Keratinocyte (primary cell): ENCODE results near the gene SPRED2. TPM values are rescaled to one million over a fixed set of nuclear protein-coding genes. Genes with fewer than 3 reads are reported as not detected.

Experiments used
- DNase-seq: peaks from one replicate; pipeline ENCODE4 v3.0.0-alpha.2; 2011; ENCODE audit warnings: low read depth, missing footprints, low spot score
- FAIRE-seq: peaks from 2 replicates; lab custom pipeline; 2011; peaks lifted over from hg19 to GRCh38; lab: Jason Lieb, UNC
- H2AFZ ChIP-seq: 2 replicates; pipeline ENCODE4 v1.6.0; 2012; ENCODE audit warnings: low read length, control low read depth, inconsistent platforms; ENCODE audit not compliant: control insufficient read depth
- H3K27ac ChIP-seq: 2 replicates; pipeline ENCODE4 v1.5.1; 2011; ENCODE audit warnings: low read length; ENCODE audit not compliant: control insufficient read depth, insufficient read depth
- H3K27me3 ChIP-seq: 3 replicates; pipeline ENCODE4 v1.6.0; 2011; ENCODE audit warnings: low read length; ENCODE audit not compliant: control insufficient read depth, insufficient read depth; ENCODE audit errors: extremely low read depth
- H3K36me3 ChIP-seq, 2 experiments: 2 replicates in 1 of 2; 3 replicates in 1 of 2; pipeline ENCODE4 v1.5.1; 2011; ENCODE audit warnings: low read length in 2 of 2, mild to moderate bottlenecking in 1 of 2; ENCODE audit not compliant: control insufficient read depth in 2 of 2, insufficient read depth in 2 of 2; ENCODE audit errors: extremely low read depth in 1 of 2
- H3K4me1 ChIP-seq: 3 replicates; pipeline ENCODE4 v1.5.1; 2011; ENCODE audit warnings: low read length; ENCODE audit not compliant: control insufficient read depth, insufficient read depth; ENCODE audit errors: extremely low read depth
- H3K4me2 ChIP-seq: 3 replicates; pipeline ENCODE4 v1.6.0; 2011; ENCODE audit warnings: low read depth, low read length; ENCODE audit not compliant: control insufficient read depth, insufficient read depth; ENCODE audit errors: extremely low read depth
- H3K4me3 ChIP-seq, 3 experiments: fragments of 200-600 bp in 1 of 3; sonication (generic) in 1 of 3; 2 replicates in 2 of 3; 3 replicates in 1 of 3; pipeline ENCODE4 v1.5.1; 2011 to 2016; ENCODE audit warnings: low read length in 3 of 3, mild to moderate bottlenecking in 3 of 3, control low read depth in 2 of 3, inconsistent platforms in 1 of 3, low read depth in 1 of 3, mixed read lengths in 1 of 3, mixed run types in 1 of 3, moderate library complexity in 1 of 3; ENCODE audit not compliant: control insufficient read depth in 2 of 3, insufficient read depth in 2 of 3; ENCODE audit errors: extremely low read depth in 1 of 3
- H3K79me2 ChIP-seq: 2 replicates; pipeline ENCODE4 v1.6.0; 2012; ENCODE audit warnings: low read length; ENCODE audit not compliant: control insufficient read depth, insufficient read depth
- H3K9ac ChIP-seq: 3 replicates; pipeline ENCODE4 v1.6.0; 2011; ENCODE audit warnings: low read length; ENCODE audit not compliant: control insufficient read depth, insufficient read depth; ENCODE audit errors: extremely low read depth
- H3K9me1 ChIP-seq: 3 replicates; pipeline ENCODE4 v1.6.0; 2011; ENCODE audit warnings: low read length; ENCODE audit not compliant: control insufficient read depth, insufficient read depth; ENCODE audit errors: extremely low read depth
- H3K9me3 ChIP-seq: 2 replicates; pipeline ENCODE4 v1.5.1; 2012; ENCODE audit warnings: low read depth, low read length; ENCODE audit not compliant: control insufficient read depth
- H4K20me1 ChIP-seq: 3 replicates; pipeline ENCODE4 v1.6.0; 2011; ENCODE audit warnings: low read length; ENCODE audit not compliant: control insufficient read depth, insufficient read depth; ENCODE audit errors: extremely low read depth
- EZH2 ChIP-seq: IDR thresholded peaks from one replicate; pipeline ENCODE4 v1.6.1; 2012; ENCODE audit warnings: inconsistent platforms, mild to moderate bottlenecking, low read length, moderate library complexity
- dilution Hi-C: fragments of 300-500 bp; cut with MboI; formaldehyde crosslinking; loops from one replicate; pipeline ENCODE4 v1.7.0; 2020; ENCODE audit warnings: low sequenced_read_pairs; ENCODE audit not compliant: extremely low pct_ligation_motif_present
- polyA plus RNA-seq, 5 experiments: library from polyadenylated mRNA; depleted of rRNA in 3 of 5; stranded (reverse) in 3 of 5; stranded (forward) in 1 of 5; unstranded in 1 of 5; fragments of >200 nt; gene quantifications; 1 replicate in 1 of 5; 2 replicates in 3 of 5; 3 replicates in 1 of 5; pipeline versions ENCODE4 v1.2.1 to v1.2.3, GENCODE V29; 2011 to 2012; ENCODE audit warnings: missing spikeins in 2 of 5, low read depth in 1 of 5, low replicate concordance in 1 of 5
- TF ChIP-seq, protein P1 (sequence below), 3 experiments: IDR thresholded peaks in 1 of 3; conservative IDR thresholded peaks in 1 of 3; optimal IDR thresholded peaks in 1 of 3; 2 replicates in 2 of 3; 3 replicates in 1 of 3; pipeline versions ENCODE3 to v1.5.1; 2011; ENCODE audit warnings: low read length in 3 of 3, mild to moderate bottlenecking in 3 of 3, moderate library complexity in 2 of 3, control low read depth in 1 of 3, inconsistent platforms in 1 of 3; ENCODE audit not compliant: insufficient read depth in 2 of 3; ENCODE audit errors: extremely low read depth in 1 of 3

SPRED2 gene
- polyA plus RNA-seq, 1 donor (not counting 4 experiments of a cell fraction or from before 2014, with no cell fraction given) = 26.8 TPM

DNA sequence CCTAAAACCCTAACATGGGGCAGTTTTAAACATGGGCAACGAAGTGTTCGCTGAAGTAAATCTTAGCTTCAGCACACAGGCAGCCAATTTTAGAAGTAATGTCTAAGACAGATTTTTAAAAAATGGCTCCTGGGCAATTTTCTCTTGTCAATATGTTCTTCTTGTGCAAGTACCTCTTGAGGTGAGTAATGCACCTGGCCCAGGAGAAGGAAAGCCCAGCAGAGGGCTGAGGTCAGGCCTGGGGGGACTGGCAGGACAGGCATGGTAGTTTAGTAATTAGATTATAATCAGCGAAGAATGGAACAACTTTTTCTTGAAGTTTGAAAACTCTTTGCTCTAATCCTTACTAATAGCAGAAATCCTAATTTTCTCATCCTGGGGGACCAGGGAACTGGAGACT is 77.6 kb downstream of the SPRED2 start:
- Histone ChIP-seq H3K4me1 (peaks cover 41% of the 10 kb centered on the region), H3K27me3 (no peaks in the 10 kb centered on the region), H3K9ac (no peak overlapping the region), H3K79me2 (peaks cover 95% of the 10 kb centered on the region), H4K20me1 (peaks cover 20% of the 10 kb centered on the region), H3K27ac (peak overlapping the region; percentile 46), H3K4me2 (no peak overlapping the region), H3K9me1 (peaks cover 7% of the 10 kb centered on the region), H3K36me3 (no peaks in the 10 kb centered on the region), H3K4me3 (no peak overlapping the region), H3K9me3 (no peaks in the 10 kb centered on the region), H2AFZ (no peak overlapping the region)
- DNase-seq (no peak), FAIRE-seq (no peak)
- dilution Hi-C loops = no loop called here
- TF ChIP-seq, protein P1, sequence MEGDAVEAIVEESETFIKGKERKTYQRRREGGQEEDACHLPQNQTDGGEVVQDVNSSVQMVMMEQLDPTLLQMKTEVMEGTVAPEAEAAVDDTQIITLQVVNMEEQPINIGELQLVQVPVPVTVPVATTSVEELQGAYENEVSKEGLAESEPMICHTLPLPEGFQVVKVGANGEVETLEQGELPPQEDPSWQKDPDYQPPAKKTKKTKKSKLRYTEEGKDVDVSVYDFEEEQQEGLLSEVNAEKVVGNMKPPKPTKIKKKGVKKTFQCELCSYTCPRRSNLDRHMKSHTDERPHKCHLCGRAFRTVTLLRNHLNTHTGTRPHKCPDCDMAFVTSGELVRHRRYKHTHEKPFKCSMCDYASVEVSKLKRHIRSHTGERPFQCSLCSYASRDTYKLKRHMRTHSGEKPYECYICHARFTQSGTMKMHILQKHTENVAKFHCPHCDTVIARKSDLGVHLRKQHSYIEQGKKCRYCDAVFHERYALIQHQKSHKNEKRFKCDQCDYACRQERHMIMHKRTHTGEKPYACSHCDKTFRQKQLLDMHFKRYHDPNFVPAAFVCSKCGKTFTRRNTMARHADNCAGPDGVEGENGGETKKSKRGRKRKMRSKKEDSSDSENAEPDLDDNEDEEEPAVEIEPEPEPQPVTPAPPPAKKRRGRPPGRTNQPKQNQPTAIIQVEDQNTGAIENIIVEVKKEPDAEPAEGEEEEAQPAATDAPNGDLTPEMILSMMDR (optimal IDR thresholded peaks at IDR 0.05 in 1 of 3, IDR thresholded peaks at IDR 0.05 in 1 of 3, conservative IDR thresholded peaks at IDR 0.05 in 1 of 3; ENCODE audit: extremely low read depth in 1 of 3, insufficient read depth in 2 of 3, low read length in 3 of 3) = no peak

DNA sequence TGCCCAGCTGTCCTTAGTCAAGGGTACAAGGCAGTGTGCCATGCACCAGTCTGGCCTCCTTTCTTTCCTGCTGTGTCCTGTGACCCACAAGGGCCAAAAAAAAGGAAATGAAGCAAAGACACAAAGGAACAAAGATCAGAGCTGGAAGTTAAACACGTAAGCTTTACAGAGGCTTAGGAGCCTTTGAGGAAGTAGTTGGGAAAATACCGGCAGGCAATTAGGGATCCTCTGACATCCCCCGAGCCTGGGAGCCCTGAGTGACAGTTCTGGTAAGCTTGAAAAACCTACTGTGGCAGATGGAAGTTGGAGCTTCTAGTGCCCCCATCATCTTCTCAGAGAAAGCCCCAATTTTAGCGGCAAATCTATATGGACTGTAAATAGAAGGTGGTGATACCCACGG is 78.5 kb downstream of the SPRED2 start:
- Histone ChIP-seq H2AFZ (no peak overlapping the region), H3K4me1 (peaks cover 43% of the 10 kb centered on the region), H3K4me3 (no peak overlapping the region), H3K9me1 (peaks cover 7% of the 10 kb centered on the region), H4K20me1 (peaks cover 23% of the 10 kb centered on the region), H3K27me3 (no peaks in the 10 kb centered on the region), H3K27ac (no peak overlapping the region), H3K79me2 (peaks cover 95% of the 10 kb centered on the region), H3K9ac (no peak overlapping the region), H3K4me2 (no peak overlapping the region), H3K9me3 (no peaks in the 10 kb centered on the region), H3K36me3 (no peaks in the 10 kb centered on the region)
- no peak for DNase-seq
- dilution Hi-C loops = no loop called here
- no peak for FAIRE-seq
- TF ChIP-seq, protein P1 (optimal IDR thresholded peaks at IDR 0.05 in 1 of 3, IDR thresholded peaks at IDR 0.05 in 1 of 3, conservative IDR thresholded peaks at IDR 0.05 in 1 of 3; ENCODE audit: extremely low read depth in 1 of 3, insufficient read depth in 2 of 3, low read length in 3 of 3) = no peak
- no peak for TF ChIP-seq EZH2
